ENCODE data around the gene IGHMBP2. TPM values are rescaled to one million over a fixed set of nuclear protein-coding genes. Genes with fewer than 3 reads are reported as not detected.

The IGHMBP2 gene
- total RNA-seq, 1 donor from 2014 or later: 30.8 TPM

GRCh38 chr11:68942095-68942620 lies 38.5 kb downstream of the IGHMBP2 start:
- no peaks in the 10 kb centered on the region for H3K36me3 Mint-ChIP-seq (ENCODE audit: unreplicated experiment)
- no peak overlapping the region for H3K4me3 Mint-ChIP-seq (ENCODE audit: unreplicated experiment)
- H3K4me1 Mint-ChIP-seq (ENCODE audit: low read depth, unreplicated experiment): peaks cover 3% of the 10 kb centered on the region
- no peaks in the 10 kb centered on the region for H3K27me3 Mint-ChIP-seq (ENCODE audit: unreplicated experiment)
- no peak for TF ChIP-seq CTCF (IDR thresholded peaks at IDR 0.05; ENCODE audit: partially characterized antibody, unreplicated experiment)
- H3K27ac Mint-ChIP-seq (ENCODE audit: unreplicated experiment): no peak overlapping the region
- no peak for DNase-seq
- H3K9me3 Mint-ChIP-seq (ENCODE audit: unreplicated experiment): no peaks in the 10 kb centered on the region

GRCh38 chr11:68942751-68943271 lies 39.1 kb downstream of the IGHMBP2 start:
- Mint-ChIP-seq H3K36me3 (ENCODE audit: unreplicated experiment) (no peaks in the 10 kb centered on the region), H3K27ac (ENCODE audit: unreplicated experiment) (no peak overlapping the region), H3K9me3 (ENCODE audit: unreplicated experiment) (no peaks in the 10 kb centered on the region), H3K4me1 (ENCODE audit: low read depth, unreplicated experiment) (peaks cover 3% of the 10 kb centered on the region), H3K4me3 (ENCODE audit: unreplicated experiment) (no peak overlapping the region), H3K27me3 (ENCODE audit: unreplicated experiment) (no peaks in the 10 kb centered on the region)
- DNase-seq: no peak
- no peak for TF ChIP-seq CTCF (IDR thresholded peaks at IDR 0.05; ENCODE audit: partially characterized antibody, unreplicated experiment)

DNA sequence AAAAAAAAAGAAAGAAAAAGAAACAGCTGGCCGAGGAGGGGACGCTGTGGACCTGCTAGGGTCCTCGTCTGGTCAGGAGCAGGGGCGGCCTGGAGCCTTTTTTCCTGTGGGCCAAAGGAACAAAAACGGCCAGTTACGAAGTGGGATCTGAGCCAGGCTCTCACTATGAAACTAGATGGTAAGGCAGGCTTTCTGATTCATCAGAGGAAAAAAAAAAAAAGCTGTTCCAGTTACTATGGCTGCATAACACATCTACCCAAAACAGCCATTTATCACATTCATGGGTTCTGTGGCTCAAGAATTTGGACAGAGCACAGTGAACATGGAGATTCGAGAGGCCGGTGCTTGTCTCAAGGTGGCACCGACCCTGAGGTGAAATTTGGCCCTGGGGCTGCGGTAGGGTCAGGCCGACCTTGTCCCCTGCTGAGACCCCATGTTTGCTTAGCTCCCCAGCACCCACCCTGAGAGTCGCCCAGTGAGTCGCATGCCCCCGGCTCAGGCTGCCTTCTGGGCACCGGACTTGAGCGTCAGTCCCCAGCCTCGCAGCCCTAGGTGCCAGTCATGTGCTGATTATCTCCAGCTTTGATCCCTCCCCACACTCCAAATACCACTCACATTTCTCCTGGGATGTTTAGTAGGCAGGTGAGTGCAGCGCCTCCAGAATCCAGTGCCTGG lies 42.9 kb downstream of the IGHMBP2 start:
- H3K4me1 Mint-ChIP-seq (ENCODE audit: low read depth, unreplicated experiment): peaks cover 10% of the 10 kb centered on the region
- H3K9me3 Mint-ChIP-seq (ENCODE audit: unreplicated experiment): peaks cover 1% of the 10 kb centered on the region
- no peak for DNase-seq
- H3K27ac Mint-ChIP-seq (ENCODE audit: unreplicated experiment): no peak overlapping the region
- no peaks in the 10 kb centered on the region for H3K36me3 Mint-ChIP-seq (ENCODE audit: unreplicated experiment)
- H3K27me3 Mint-ChIP-seq (ENCODE audit: unreplicated experiment): no peaks in the 10 kb centered on the region
- H3K4me3 Mint-ChIP-seq (ENCODE audit: unreplicated experiment): no peak overlapping the region
- TF ChIP-seq CTCF (IDR thresholded peaks at IDR 0.05; ENCODE audit: partially characterized antibody, unreplicated experiment): no peak

DNA sequence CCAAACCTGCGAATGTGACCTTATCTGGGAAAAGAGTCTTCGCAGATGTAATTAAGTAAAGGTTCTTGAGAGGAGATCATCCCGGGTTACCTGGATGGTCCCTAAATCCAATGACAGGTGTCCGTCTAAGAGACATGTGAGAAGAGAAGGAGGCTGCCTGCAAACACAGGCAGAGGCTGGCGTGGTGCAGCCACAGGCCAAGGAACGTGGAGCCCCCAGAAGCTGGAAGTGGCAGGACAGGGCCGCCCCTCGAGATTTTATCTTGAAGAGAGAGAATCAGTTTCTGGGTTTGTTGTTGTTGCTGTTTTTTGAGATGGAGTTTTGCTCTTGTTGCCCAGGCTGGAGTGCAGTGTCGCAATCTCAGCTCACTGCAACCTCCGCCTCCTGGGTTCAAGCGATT lies 43.5 kb downstream of the IGHMBP2 start:
- DNase-seq: no peak
- Mint-ChIP-seq H3K36me3 (ENCODE audit: unreplicated experiment) (no peaks in the 10 kb centered on the region), H3K27me3 (ENCODE audit: unreplicated experiment) (no peaks in the 10 kb centered on the region), H3K4me1 (ENCODE audit: low read depth, unreplicated experiment) (peaks cover 10% of the 10 kb centered on the region), H3K27ac (ENCODE audit: unreplicated experiment) (no peak overlapping the region), H3K9me3 (ENCODE audit: unreplicated experiment) (peaks cover 1% of the 10 kb centered on the region), H3K4me3 (ENCODE audit: unreplicated experiment) (no peak overlapping the region)
- TF ChIP-seq CTCF (IDR thresholded peaks at IDR 0.05; ENCODE audit: partially characterized antibody, unreplicated experiment): no peak

DNA sequence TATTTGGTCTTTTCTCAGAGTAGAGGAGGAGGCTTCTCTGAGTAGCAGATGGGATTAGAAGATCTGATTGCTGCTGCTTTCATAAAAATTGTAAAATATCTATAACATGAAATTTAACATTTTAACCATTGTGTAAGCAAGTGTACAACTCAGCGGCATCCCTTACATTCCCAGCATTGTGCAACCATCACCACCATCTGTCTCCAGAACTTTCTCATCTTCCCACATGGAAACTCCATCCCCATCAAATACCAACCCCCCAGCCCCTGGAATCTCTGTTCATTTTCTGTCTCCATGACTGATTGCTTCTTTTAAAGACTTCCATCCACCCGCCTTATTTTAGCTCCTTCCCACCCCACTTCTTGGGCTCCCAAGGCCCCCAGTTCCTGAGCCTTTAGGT lies 44.8 kb downstream of the IGHMBP2 start:
- no peaks in the 10 kb centered on the region for H3K36me3 Mint-ChIP-seq (ENCODE audit: unreplicated experiment)
- no peak overlapping the region for H3K4me3 Mint-ChIP-seq (ENCODE audit: unreplicated experiment)
- no peak overlapping the region for H3K27ac Mint-ChIP-seq (ENCODE audit: unreplicated experiment)
- H3K4me1 Mint-ChIP-seq (ENCODE audit: low read depth, unreplicated experiment): peaks cover 8% of the 10 kb centered on the region
- no peak for DNase-seq
- H3K9me3 Mint-ChIP-seq (ENCODE audit: unreplicated experiment): peaks cover 1% of the 10 kb centered on the region
- TF ChIP-seq CTCF (IDR thresholded peaks at IDR 0.05; ENCODE audit: partially characterized antibody, unreplicated experiment): no peak
- no peaks in the 10 kb centered on the region for H3K27me3 Mint-ChIP-seq (ENCODE audit: unreplicated experiment)
